Sigmoid colon (tissue), 4 donors: ENCODE data around the gene SETBP1.

Source experiments
- CTCF ChIP-seq, 4 experiments: fragments of 450-650 bp in 3 of 4; fragments of 200-600 bp in 1 of 4; IDR thresholded peaks; one replicate each; pipeline ENCODE4 v1.5.1; 2016 to 2019; ENCODE audit warnings: antibody characterized with exemption in 4 of 4, mild to moderate bottlenecking in 3 of 4, moderate library complexity in 2 of 4
- EP300 ChIP-seq, 4 donors: sonication (generic); formaldehyde crosslinking; IDR thresholded peaks; one replicate each; pipeline ENCODE4 v1.6.1; 2017; ENCODE audit warnings: antibody characterized with exemption in 4 of 4
- POLR2A ChIP-seq, 2 donors: fragments of 450-650 bp; IDR thresholded peaks; one replicate each; pipeline ENCODE4 v1.6.1; 2016; ENCODE audit warnings: antibody characterized with exemption in 2 of 2, mild to moderate bottlenecking in 2 of 2, moderate library complexity in 2 of 2
- POLR2AphosphoS5 ChIP-seq, 4 donors: sonication (generic); formaldehyde crosslinking; IDR thresholded peaks; one replicate each; pipeline ENCODE4 v1.6.1; 2017; ENCODE audit warnings: antibody characterized with exemption in 4 of 4

GRCh38 chr18:44974174-44974573, 293.5 kb downstream of the SETBP1 start:
- no peak for TF ChIP-seq CTCF (IDR thresholded peaks at IDR 0.05)
- no peak for TF ChIP-seq EP300 (IDR thresholded peaks at IDR 0.05)
- no peak for TF ChIP-seq POLR2A (IDR thresholded peaks at IDR 0.05)
- no peak for TF ChIP-seq POLR2AphosphoS5 (IDR thresholded peaks at IDR 0.05)
